K562 (cell line): ENCODE data around the gene PGA3. TPM values are rescaled to one million over a fixed set of nuclear protein-coding genes. Genes with fewer than 3 reads are reported as not detected.

ENCODE experiments used
- ARHGAP35 ChIP-seq: fragments of 450-650 bp; IDR thresholded peaks from 2 replicates; pipeline ENCODE4 v1.6.1; 2018; ENCODE audit not compliant: partially characterized antibody
- HDAC6 ChIP-seq: IDR thresholded peaks from 2 replicates; pipeline ENCODE4 v1.6.1; 2012; ENCODE audit warnings: low read depth, mild to moderate bottlenecking, control low read depth, inconsistent platforms, low read length, moderate library complexity
- NRF1 ChIP-seq, 2 experiments: fragments of 450-650 bp; IDR thresholded peaks in 1 of 2; conservative IDR thresholded peaks in 1 of 2; 2 replicates each; pipeline ENCODE4 v1.6.1; 2014; ENCODE audit warnings: mild to moderate bottlenecking in 2 of 2
- RERE ChIP-seq: sonication (generic); formaldehyde crosslinking; IDR thresholded peaks from 2 replicates; pipeline ENCODE4 v1.8.0; 2023; ENCODE audit warnings: missing genetic modification reagents, mild to moderate bottlenecking, borderline replicate concordance
- TCF3 ChIP-seq: sonication (generic); formaldehyde crosslinking; IDR thresholded peaks from 2 replicates; pipeline ENCODE4 v1.4.0; 2020; ENCODE audit warnings: mild to moderate bottlenecking, missing genetic modification reagents
- polyA plus RNA-seq, 8 experiments: library from polyadenylated mRNA; depleted of rRNA in 4 of 8; stranded (reverse) in 5 of 8; unstranded in 3 of 8; fragments of >200 nt; fragmentation: Nextera tagmentation in 2 of 8; fragmentation: Illumina TruSeq in 1 of 8; extraction: Ambion mirVana in 2 of 8; extraction: Trizol in 1 of 8; gene quantifications; 2 replicates each; pipeline versions ENCODE4 v1.2.1 to v1.2.3, GENCODE V29; 2011 to 2014; ENCODE audit warnings: inconsistent platforms in 1 of 8, missing spikeins in 1 of 8
- total RNA-seq, 7 experiments: library from RNA; depleted of rRNA in 6 of 7; stranded (reverse); fragments of >200 nt in 6 of 7; fragmentation: Illumina TruSeq in 2 of 7; extraction: Trizol in 2 of 7; gene quantifications; 2 replicates each; pipeline versions ENCODE4 v1.2.1 to v1.2.3, GENCODE V29; 2011 to 2021; ENCODE audit warnings: low replicate concordance in 1 of 7
- TF ChIP-seq, protein P1 (sequence below), 2 experiments: fragments of 450-650 bp in 1 of 2; sonication (generic) in 1 of 2; formaldehyde crosslinking in 1 of 2; IDR thresholded peaks; 2 replicates each; pipeline versions ENCODE4 v1.7.1 to v1.9.0; 2016 to 2022; ENCODE audit warnings: inconsistent platforms in 1 of 2, mild to moderate bottlenecking in 1 of 2, missing genetic modification reagents in 1 of 2
- TF ChIP-seq, protein P2 (sequence below): fragments of 150-350 bp; conservative IDR thresholded peaks from 2 replicates; pipeline ENCODE4 v1.6.1; 2014; ENCODE audit warnings: low read length

Gene PGA3
- total and polyA plus RNA-seq, 9 of the 15 experiments (the other 6 are each of a cell fraction or from before 2014, with no cell fraction given) = 0.15 to 0.18 (median 0.18) TPM; not detected in 6

DNA sequence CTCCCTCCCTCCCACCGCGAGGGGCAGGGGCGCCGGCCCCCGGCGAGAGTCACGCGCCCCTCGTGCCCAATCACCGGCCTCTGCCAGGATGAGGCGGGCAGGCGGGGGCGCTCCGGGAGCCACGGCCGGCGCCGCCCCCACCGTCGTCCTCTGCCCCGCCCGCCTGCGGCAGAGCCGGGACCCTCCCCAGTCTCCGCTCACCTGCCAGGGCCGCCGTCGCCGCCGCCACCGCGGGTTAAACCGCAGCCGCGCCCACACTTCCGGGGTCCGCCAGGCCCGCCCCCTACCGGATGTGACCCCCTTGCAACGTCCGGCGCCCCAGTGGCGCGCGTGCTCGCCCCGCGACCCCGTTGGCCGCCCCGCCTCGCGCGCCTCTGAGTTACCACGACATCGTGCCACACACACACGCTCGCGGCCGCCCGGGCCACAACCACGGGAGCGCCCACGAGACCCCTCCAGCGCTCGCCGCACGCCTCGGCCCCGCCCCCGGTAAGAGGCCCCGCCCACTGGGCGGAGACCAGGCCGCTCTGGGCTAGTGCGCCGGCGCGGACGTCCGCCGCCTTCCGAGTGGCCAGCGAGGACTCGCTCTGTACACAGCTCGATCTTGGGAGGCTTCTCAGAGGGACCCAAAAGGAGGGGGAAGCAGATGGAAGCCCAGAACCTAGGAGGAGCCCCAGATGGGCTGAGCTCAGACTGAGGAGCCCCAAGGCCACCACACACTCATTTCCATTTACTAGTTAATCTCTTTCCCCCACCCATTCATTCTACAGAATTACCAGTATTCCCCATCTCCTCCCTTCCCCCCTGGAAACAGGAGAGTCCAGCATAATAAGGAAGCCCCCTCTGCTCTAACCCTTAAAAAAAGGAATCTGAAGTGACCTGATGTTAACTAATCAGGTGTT is 41.9 kb upstream of the PGA3 start, which contains the start of gene VPS37C (continued):
- TF ChIP-seq, protein P1, sequence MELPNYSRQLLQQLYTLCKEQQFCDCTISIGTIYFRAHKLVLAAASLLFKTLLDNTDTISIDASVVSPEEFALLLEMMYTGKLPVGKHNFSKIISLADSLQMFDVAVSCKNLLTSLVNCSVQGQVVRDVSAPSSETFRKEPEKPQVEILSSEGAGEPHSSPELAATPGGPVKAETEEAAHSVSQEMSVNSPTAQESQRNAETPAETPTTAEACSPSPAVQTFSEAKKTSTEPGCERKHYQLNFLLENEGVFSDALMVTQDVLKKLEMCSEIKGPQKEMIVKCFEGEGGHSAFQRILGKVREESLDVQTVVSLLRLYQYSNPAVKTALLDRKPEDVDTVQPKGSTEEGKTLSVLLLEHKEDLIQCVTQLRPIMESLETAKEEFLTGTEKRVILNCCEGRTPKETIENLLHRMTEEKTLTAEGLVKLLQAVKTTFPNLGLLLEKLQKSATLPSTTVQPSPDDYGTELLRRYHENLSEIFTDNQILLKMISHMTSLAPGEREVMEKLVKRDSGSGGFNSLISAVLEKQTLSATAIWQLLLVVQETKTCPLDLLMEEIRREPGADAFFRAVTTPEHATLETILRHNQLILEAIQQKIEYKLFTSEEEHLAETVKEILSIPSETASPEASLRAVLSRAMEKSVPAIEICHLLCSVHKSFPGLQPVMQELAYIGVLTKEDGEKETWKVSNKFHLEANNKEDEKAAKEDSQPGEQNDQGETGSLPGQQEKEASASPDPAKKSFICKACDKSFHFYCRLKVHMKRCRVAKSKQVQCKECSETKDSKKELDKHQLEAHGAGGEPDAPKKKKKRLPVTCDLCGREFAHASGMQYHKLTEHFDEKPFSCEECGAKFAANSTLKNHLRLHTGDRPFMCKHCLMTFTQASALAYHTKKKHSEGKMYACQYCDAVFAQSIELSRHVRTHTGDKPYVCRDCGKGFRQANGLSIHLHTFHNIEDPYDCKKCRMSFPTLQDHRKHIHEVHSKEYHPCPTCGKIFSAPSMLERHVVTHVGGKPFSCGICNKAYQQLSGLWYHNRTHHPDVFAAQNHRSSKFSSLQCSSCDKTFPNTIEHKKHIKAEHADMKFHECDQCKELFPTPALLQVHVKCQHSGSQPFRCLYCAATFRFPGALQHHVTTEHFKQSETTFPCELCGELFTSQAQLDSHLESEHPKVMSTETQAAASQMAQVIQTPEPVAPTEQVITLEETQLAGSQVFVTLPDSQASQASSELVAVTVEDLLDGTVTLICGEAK (IDR thresholded peaks at IDR 0.05) = peak; percentile 91
- TF ChIP-seq, protein P1 (CRISPR knock-in tag; IDR thresholded peaks at IDR 0.05) = no peak
- no peak for TF ChIP-seq TCF3
- no peak for TF ChIP-seq ARHGAP35
- peak; percentile 85 to 87 for TF ChIP-seq NRF1 (conservative IDR thresholded peaks at IDR 0.05 in 1 of 2, IDR thresholded peaks at IDR 0.05 in 1 of 2)
- TF ChIP-seq, protein P2, sequence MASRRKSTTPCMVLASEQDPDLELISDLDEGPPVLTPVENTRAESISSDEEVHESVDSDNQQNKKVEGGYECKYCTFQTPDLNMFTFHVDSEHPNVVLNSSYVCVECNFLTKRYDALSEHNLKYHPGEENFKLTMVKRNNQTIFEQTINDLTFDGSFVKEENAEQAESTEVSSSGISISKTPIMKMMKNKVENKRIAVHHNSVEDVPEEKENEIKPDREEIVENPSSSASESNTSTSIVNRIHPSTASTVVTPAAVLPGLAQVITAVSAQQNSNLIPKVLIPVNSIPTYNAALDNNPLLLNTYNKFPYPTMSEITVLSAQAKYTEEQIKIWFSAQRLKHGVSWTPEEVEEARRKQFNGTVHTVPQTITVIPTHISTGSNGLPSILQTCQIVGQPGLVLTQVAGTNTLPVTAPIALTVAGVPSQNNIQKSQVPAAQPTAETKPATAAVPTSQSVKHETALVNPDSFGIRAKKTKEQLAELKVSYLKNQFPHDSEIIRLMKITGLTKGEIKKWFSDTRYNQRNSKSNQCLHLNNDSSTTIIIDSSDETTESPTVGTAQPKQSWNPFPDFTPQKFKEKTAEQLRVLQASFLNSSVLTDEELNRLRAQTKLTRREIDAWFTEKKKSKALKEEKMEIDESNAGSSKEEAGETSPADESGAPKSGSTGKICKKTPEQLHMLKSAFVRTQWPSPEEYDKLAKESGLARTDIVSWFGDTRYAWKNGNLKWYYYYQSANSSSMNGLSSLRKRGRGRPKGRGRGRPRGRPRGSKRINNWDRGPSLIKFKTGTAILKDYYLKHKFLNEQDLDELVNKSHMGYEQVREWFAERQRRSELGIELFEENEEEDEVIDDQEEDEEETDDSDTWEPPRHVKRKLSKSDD = 0 out of 2 replicates have a peak, but pooled peaks have one; percentile 52
- no peak for TF ChIP-seq HDAC6
- TF ChIP-seq RERE (CRISPR knock-in tag) = no peak
